Astrocyte of the cerebellum (primary cell): ENCODE measurements around the gene AK3.

Source experiments
- DNase-seq: peaks from one replicate; pipeline ENCODE4 v3.0.0-alpha.2; 2011; ENCODE audit warnings: low read depth
- H3K4me3 ChIP-seq: 2 replicates; pipeline ENCODE4 v1.5.1; 2011; ENCODE audit warnings: mild to moderate bottlenecking, low read depth, low read length, moderate library complexity
- CTCF ChIP-seq: IDR thresholded peaks from 2 replicates; pipeline ENCODE4 v1.5.1; 2012; ENCODE audit warnings: low read length, low read depth, moderate library complexity, mild to moderate bottlenecking; ENCODE audit errors: missing control alignments
- in situ Hi-C: cut with HindIII; loops from 2 replicates; pipeline ENCODE4 v1.10.0; 2017; ENCODE audit warnings: low sequenced_read_pairs

AK3 gene

GRCh38 chr9:4666042-4666699 lies 74.8 kb downstream of the AK3 start, which contains the start of gene SPATA6L:
Gene SPATA6L (minus strand): TSS chr9:4666480. CDS start chr9:4666250, 230 bp downstream.
- H3K4me3 ChIP-seq: peak within 1 kb of the TSS; percentile 39
- in situ Hi-C loops: no loop called here
- DNase-seq: no peak
- TF ChIP-seq CTCF: no peak

DNA sequence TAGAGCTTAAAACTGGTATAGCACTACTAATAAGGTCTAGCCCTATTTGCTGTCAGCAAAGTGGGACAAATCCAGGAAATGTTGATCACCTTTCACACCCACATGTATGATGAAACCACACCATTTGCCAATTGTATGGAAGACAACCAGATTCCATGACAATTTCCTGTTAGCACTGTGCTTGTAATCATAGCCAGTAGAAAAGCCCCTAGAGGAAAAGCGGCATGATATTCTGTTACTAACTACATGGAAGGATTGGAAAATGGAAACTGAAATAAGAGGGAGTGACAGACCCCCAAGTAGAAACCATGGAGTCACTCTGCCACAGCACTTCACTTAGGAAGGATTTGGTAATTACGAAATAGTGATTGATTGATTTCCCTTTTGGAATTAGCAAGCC lies 75.6 kb downstream of the AK3 start:
- H3K4me3 ChIP-seq: no peak overlapping the region
- TF ChIP-seq CTCF: no peak
- in situ Hi-C loops: no loop called here
- DNase-seq: no peak

DNA sequence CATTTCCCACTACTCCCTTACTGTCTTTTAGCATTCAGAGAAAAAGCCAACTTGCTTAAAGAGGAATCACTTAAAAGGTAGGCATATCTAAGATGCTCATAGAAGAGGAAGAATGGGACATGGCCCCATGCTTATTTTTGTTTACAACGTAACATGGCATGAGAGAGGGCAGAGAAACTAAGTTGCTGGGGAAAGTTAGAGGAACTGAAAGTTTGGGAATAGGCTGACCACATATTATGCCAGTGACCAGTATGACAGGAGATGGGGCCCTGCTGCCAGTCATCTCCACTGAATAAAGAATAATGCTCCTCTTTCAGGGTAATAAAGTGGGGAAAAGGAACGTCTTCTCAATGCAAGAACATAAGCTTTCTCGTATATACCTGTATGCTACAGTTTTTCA lies 77.0 kb downstream of the AK3 start:
- no peak for TF ChIP-seq CTCF
- in situ Hi-C loops: no loop called here

GRCh38 chr9:4662989-4663792 lies 77.8 kb downstream of the AK3 start:
- in situ Hi-C loops: no loop called here
- no peak for TF ChIP-seq CTCF
- DNase-seq: no peak
- H3K4me3 ChIP-seq: peak overlapping the region; percentile 72

More for the DNA sequence above, 77.0 kb downstream of the AK3 start:
- DNase-seq: no peak
- no peak overlapping the region for H3K4me3 ChIP-seq

- peak; percentile 68 for TF ChIP-seq CTCF
- peak within 1 kb of the TSS; percentile 72 for H3K4me3 ChIP-seq
- in situ Hi-C loops: no loop called here
- DNase-seq: peak; percentile 55
These were observed 78.7 kb downstream of the AK3 start, which contains the start of gene PLPP6 for GRCh38 chr9:4662108-4662988. Gene PLPP6 (plus strand): TSS chr9:4662294. CDS start chr9:4662376, 82 bp downstream.

GRCh38 chr9:4661611-4662010 lies 79.4 kb downstream of the AK3 start:
- no peak for TF ChIP-seq CTCF
- in situ Hi-C loops: no loop called here
- peak overlapping the region; percentile 72 for H3K4me3 ChIP-seq
- no peak for DNase-seq
